Retinal pigment epithelial cell (primary cell): ENCODE measurements around the gene CAPG.
"Not testable (repeated sequence)": the region's sequence is repeated elsewhere in the genome, so short reads cannot be mapped to it uniquely, and the experiment has no call there.

Experiments used
- DNase-seq: peaks from one replicate; pipeline ENCODE4 v3.0.0-alpha.2; 2010; ENCODE audit warnings: low read depth
- H3K4me3 ChIP-seq: 2 replicates; pipeline ENCODE4 v1.5.1; 2011; ENCODE audit warnings: mild to moderate bottlenecking, low read length, control low read depth, moderate library complexity
- TF ChIP-seq, protein P1 (sequence below): conservative IDR thresholded peaks from 2 replicates; pipeline ENCODE4 v1.5.1; 2011; ENCODE audit warnings: low read depth, low read length, control low read depth, inconsistent platforms

The CAPG gene

DNA sequence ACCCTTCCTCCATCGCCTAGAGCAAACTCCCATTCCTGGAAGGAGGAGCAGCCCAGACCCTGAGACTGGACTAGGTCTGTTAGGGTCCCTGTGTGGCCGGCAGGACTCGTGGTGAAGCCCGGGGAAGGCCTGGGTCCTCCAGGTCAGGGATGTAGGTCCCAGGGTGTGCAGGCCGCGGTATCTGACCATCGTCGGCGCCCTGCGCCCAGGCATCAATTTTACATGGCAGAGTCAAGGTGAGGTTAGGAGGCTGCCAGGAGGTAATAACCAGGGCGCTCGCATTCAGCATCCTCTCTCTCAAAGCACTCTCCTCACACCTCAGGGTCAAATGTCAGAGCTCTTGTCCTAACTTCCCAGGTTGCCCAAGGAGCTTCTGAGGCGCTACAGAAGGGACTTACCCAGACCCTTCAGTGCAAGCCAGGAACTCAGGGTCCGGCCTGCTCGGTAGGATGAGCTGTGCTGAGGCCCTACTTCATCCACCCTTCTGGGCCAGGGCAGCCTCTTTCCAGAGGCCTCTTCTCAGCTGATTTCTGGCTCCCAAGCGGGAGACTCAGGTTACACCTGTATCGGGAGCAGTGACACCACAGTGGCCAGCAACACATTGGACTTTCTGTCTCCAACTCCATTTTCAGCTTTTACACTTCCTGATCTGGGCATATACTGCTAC is 9.0 kb upstream of the CAPG start:
- no peak for DNase-seq
- TF ChIP-seq, protein P1, sequence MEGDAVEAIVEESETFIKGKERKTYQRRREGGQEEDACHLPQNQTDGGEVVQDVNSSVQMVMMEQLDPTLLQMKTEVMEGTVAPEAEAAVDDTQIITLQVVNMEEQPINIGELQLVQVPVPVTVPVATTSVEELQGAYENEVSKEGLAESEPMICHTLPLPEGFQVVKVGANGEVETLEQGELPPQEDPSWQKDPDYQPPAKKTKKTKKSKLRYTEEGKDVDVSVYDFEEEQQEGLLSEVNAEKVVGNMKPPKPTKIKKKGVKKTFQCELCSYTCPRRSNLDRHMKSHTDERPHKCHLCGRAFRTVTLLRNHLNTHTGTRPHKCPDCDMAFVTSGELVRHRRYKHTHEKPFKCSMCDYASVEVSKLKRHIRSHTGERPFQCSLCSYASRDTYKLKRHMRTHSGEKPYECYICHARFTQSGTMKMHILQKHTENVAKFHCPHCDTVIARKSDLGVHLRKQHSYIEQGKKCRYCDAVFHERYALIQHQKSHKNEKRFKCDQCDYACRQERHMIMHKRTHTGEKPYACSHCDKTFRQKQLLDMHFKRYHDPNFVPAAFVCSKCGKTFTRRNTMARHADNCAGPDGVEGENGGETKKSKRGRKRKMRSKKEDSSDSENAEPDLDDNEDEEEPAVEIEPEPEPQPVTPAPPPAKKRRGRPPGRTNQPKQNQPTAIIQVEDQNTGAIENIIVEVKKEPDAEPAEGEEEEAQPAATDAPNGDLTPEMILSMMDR: no peak
- peak overlapping the region; percentile 81 for H3K4me3 ChIP-seq

DNA sequence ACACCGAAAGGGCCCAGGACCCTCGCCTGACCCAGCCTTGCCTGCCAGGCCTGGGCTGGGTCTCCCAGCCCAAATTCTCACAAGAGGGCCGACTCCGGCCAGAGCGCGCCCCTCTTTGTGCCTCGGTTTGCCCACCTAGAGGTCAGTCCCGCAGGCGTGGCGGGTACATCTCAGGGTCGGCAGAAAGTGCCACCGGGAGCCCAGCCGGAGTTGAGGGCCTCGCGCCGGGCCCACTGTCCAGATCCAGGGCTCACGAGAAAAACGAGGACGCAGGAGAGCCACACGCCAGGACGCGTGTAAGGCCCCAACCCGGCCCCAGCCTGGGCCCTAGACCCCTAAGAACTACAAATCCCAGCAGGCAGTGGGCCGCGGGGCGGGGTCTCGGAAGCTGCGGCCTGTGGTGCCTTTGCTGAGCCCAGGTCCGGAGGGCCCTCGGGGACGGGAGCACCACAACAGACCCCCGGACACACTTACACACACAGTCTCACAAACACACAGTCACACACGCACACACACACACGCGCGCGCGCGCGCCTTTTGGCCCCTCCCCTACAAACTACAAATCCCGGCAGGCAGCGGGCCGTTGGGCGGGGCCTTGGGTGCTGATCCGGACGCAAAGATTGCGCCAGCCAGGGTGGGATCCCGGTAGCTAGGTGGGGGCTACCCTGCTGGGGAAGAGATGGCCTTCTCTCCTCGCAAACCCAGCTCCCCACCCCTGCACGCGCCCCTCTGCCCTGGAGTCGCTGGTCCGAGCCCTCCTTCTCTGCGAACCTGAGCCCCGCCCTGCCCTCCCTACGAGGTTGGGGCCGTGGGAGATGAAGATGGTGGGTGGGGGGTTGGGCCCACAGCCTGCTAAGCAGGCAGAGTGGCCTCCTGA is 8.2 kb upstream of the CAPG start, which contains the start of gene SH2D6:
Gene SH2D6 (plus strand): TSS at position 583 of the 877 bp plus-strand sequence. CDS start 10,752 bp downstream, outside the sequence.
- no peak for DNase-seq
- H3K4me3 ChIP-seq: peak within 1 kb of the TSS; percentile 81
- TF ChIP-seq, protein P1: no peak

DNA sequence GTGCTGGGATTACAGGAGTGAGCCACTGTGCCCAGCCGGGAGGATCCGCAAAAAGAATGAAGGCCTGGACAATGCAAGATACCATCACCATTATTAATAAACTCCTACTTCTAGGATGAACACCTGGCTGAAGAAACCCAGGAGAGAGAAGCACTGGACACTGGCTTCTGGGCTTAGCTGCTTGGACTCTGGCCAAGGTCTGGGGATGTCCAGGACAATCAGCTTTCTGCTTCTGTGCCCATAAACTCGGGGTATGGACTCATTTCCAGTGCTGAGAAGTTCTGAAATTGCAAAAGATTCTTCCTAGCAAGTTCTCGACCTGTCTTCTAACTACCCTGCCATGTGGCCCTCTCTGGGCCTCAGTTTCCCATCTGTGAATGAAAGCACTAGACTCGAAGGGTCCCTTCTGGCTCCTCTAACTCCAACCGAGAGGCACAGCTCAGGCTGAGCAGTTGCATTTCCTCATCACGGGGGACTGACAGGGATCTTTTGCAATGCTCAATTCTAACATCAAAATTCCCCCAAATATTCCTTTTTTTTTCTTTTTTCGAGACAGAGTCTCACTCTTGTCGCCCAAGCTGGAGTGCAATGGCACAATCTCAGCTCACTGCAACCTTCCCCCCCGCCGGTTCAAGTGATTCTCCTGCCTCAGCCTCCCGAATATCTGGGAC is 5.9 kb upstream of the CAPG start:
- DNase-seq: no peak
- no peak overlapping the region for H3K4me3 ChIP-seq
- TF ChIP-seq, protein P1: no peak

DNA sequence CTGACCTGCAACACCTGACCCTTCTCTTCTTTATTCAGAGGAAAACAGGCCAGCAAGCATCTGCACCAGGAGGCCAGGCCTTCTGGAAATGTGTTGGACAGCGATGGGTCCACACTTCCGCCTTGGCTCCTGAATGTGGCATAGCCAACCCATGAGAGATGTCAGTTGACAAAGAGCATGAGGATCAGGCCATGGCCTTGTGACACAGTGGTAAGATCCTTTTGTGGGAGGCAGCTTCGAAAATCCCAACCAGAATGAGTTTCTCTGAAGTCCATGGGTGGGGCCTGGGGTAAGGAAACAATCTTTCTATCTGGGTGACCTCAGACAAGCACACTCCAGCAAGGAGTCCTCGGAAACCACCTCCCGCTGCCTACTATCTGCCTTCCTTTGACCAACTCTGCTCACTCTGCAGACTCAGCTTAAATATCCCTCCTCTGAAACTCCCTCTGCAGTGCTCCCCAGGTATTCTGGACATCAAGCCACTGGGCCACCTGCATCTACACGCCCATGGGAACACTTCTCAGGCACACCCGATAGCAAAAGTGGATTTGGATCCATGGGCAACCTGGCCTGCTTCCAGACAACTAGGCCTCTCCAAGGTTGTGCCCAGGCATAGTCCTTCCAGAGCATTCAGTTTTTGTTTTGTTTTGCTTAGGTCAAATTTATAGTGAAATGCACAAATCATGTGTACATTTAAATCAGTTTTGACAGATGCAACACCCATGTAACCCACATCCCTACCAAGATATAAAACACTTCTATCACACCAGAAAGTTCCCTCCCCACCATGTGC is 4.8 kb upstream of the CAPG start:
- no peak overlapping the region for H3K4me3 ChIP-seq
- no peak for DNase-seq
- TF ChIP-seq, protein P1: no peak

DNA sequence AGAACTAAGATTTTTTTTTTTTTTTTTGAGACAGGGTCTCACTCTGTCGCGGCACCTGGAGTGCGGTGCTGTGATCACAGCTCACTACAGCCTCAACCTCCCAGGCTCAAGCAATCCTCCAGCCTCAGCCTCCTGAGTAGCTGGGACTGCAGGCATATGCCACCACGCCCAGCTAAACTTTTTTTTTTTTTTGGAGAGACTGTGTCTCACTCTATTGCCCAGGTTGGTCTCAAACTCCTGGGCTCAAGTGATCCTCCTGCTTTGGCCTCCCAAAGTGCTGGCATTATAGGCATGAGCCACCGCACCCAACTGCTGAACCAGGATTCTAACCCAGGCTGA is 4.2 kb upstream of the CAPG start:
- not testable (repeated sequence) for DNase-seq, H3K4me3 ChIP-seq

DNA sequence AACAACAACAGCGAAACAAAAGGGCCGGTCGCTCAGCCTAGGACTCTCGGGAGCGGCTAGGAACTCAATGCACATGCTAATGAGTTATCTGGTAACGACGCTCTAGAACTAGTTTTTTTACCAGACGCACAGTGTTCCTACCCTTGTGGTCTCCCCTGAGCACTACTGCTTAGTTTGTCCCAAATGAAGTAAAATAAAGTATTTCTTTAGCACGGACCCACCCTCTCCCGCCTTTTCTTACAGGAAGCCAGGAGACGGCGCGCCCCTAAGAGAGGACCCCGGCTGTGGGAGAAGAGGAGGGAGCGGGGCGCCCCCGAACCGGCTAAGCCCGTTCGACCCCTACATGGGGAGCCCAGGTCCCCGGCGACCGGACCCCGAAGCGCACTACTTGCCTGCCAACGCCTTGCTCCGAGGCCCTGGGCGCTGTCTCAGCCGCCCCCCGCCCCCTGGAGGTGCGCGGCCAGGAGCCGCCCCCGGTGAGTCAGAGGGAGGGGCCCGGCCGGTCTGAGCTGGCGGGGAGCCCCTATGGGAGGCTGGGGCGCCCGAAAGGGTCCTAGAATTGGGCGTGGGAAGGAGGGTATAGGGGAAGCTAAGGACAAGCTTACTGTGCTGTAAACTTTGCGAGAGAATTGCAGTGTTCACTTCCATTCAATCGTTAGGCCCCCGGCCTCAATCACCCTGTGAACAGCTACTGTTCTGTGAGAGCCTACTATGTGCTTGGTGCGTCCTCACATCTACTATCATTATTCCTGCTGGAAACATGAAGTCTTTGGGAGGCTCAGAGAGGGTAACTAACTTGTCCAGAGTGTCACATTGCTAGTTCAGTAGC is 3.6 kb upstream of the CAPG start:
- no peak for DNase-seq
- TF ChIP-seq, protein P1: peak; percentile 3
- peak overlapping the region; percentile 64 for H3K4me3 ChIP-seq
